ENCODE measurements around the gene GID8.

Gene GID8

GRCh38 chr20:62977613-62978560 lies 39.9 kb downstream of the GID8 start:
- H3K9me3 Mint-ChIP-seq: peaks cover 3% of the 10 kb centered on the region
- H3K4me1 Mint-ChIP-seq: peaks cover 14% of the 10 kb centered on the region
- peaks cover 93% of the 10 kb centered on the region for H3K27me3 Mint-ChIP-seq (ENCODE audit: low read depth)
- no peak for TF ChIP-seq CTCF (IDR thresholded peaks at IDR 0.05; ENCODE audit: unreplicated experiment in 3 of 3)
- H3K36me3 Mint-ChIP-seq (ENCODE audit: low read depth): no peaks in the 10 kb centered on the region
- no peak overlapping the region for H3K27ac Mint-ChIP-seq
- H3K4me3 Mint-ChIP-seq: no peak overlapping the region

- H3K9me3 Mint-ChIP-seq: peaks cover 3% of the 10 kb centered on the region
- no peak overlapping the region for H3K4me3 Mint-ChIP-seq
- H3K4me1 Mint-ChIP-seq: peaks cover 14% of the 10 kb centered on the region
- H3K27ac Mint-ChIP-seq: no peak overlapping the region
- H3K36me3 Mint-ChIP-seq (ENCODE audit: low read depth): no peaks in the 10 kb centered on the region
- peaks cover 90% of the 10 kb centered on the region for H3K27me3 Mint-ChIP-seq (ENCODE audit: low read depth)
- TF ChIP-seq CTCF (IDR thresholded peaks at IDR 0.05; ENCODE audit: unreplicated experiment in 3 of 3): no peak
These were observed 40.6 kb downstream of the GID8 start for GRCh38 chr20:62978561-62978943.

DNA sequence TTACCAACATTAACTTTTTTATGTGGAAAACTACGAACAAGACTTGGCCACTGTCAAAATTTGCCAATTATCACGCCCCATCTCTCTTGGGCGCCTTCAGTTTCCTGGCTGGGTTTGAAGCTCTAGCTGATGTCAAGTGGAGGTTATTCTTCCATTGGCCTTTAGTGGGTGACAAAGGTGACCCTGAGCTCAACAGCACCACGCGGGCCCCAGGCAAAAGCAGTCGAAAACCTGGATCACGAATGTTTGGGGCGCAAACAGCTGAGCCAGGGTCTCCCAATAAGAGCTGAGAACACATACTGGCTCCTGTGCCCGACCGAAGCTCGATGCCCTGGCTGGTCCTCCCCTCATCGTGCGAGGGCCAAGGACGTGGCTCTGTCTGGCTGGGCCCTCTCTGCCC lies 41.4 kb downstream of the GID8 start:
- H3K36me3 Mint-ChIP-seq (ENCODE audit: low read depth): no peaks in the 10 kb centered on the region
- H3K4me3 Mint-ChIP-seq: no peak overlapping the region
- H3K4me1 Mint-ChIP-seq: peaks cover 17% of the 10 kb centered on the region
- TF ChIP-seq CTCF (IDR thresholded peaks at IDR 0.05; ENCODE audit: unreplicated experiment in 3 of 3): no peak
- H3K27me3 Mint-ChIP-seq (ENCODE audit: low read depth): peaks cover 90% of the 10 kb centered on the region
- H3K9me3 Mint-ChIP-seq: no peaks in the 10 kb centered on the region
- H3K27ac Mint-ChIP-seq: no peak overlapping the region

GRCh38 chr20:62979876-62980373 lies 42.0 kb downstream of the GID8 start:
- H3K4me1 Mint-ChIP-seq: peaks cover 23% of the 10 kb centered on the region
- TF ChIP-seq CTCF (IDR thresholded peaks at IDR 0.05; ENCODE audit: unreplicated experiment in 3 of 3): no peak
- H3K27ac Mint-ChIP-seq: no peak overlapping the region
- H3K36me3 Mint-ChIP-seq (ENCODE audit: low read depth): no peaks in the 10 kb centered on the region
- peaks cover 90% of the 10 kb centered on the region for H3K27me3 Mint-ChIP-seq (ENCODE audit: low read depth)
- no peaks in the 10 kb centered on the region for H3K9me3 Mint-ChIP-seq
- H3K4me3 Mint-ChIP-seq: no peak overlapping the region

DNA sequence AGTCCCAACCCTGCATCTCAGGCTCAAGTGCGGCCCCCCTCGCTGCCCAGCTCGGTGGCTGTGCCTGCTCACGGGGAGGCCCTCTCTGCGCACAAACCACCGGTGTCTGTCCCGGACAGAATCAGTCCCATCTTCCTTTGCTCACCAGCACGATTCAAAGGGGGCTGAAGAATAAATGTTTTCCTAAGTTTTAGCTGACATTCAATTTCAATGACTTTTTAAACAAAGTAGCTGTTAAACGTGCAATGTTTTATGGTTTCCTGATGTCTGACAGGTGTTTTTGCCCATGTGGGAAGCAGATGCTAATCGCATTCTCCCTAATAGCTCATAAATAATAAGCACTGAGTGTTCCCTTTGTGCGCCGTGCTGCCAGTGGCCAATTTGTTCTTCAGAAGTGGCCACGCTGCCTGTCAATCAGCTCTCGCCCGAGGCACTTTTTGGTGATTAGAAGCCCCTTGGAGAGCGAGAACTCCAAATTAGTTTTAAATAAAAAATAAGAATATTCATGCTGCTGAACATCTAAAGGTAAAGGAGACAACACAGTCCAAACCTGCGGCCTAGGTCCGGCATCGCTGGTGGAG lies 42.5 kb downstream of the GID8 start:
- Mint-ChIP-seq H3K9me3 (no peaks in the 10 kb centered on the region), H3K4me3 (no peak overlapping the region), H3K36me3 (ENCODE audit: low read depth) (no peaks in the 10 kb centered on the region), H3K27me3 (ENCODE audit: low read depth) (peaks cover 89% of the 10 kb centered on the region), H3K4me1 (peaks cover 26% of the 10 kb centered on the region), H3K27ac (no peak overlapping the region)
- no peak for TF ChIP-seq CTCF (IDR thresholded peaks at IDR 0.05; ENCODE audit: unreplicated experiment in 3 of 3)

Measured in nephron (organoid).